Measurements from ENCODE around the gene C4B.
"Not testable (repeated sequence)": the region's sequence is repeated elsewhere in the genome, so short reads cannot be mapped to it uniquely, and the experiment has no call there.

The C4B gene

GRCh38 chr6:32012941-32013617, 1.5 kb upstream of the C4B start:
- DNase-seq; in situ Hi-C loops (cut with HindIII; ENCODE audit: low pct_ligation_motif_present, low pct_unique_long_range_greater_than_20kb, low sequenced_read_pairs): not testable (repeated sequence)

- DNase-seq; in situ Hi-C loops (cut with HindIII; ENCODE audit: low pct_ligation_motif_present, low pct_unique_long_range_greater_than_20kb, low sequenced_read_pairs): not testable (repeated sequence)
Measured at GRCh38 chr6:32013738-32014137, 857 bp upstream of the C4B start.

GRCh38 chr6:32022100-32022499, 7.5 kb downstream of the C4B start:
- DNase-seq; in situ Hi-C loops (cut with HindIII; ENCODE audit: low pct_ligation_motif_present, low pct_unique_long_range_greater_than_20kb, low sequenced_read_pairs): not testable (repeated sequence)

- DNase-seq; in situ Hi-C loops (cut with HindIII; ENCODE audit: low pct_ligation_motif_present, low pct_unique_long_range_greater_than_20kb, low sequenced_read_pairs): not testable (repeated sequence)
Measured at GRCh38 chr6:32028631-32029030, 14.0 kb downstream of the C4B start.

GRCh38 chr6:32029553-32029952, 15.0 kb downstream of the C4B start:
- in situ Hi-C loops (cut with HindIII; ENCODE audit: low pct_ligation_motif_present, low pct_unique_long_range_greater_than_20kb, low sequenced_read_pairs); DNase-seq: not testable (repeated sequence)

- in situ Hi-C loops (cut with HindIII; ENCODE audit: low pct_ligation_motif_present, low pct_unique_long_range_greater_than_20kb, low sequenced_read_pairs) = not testable (repeated sequence)
Measured at GRCh38 chr6:32035283-32036013, 20.9 kb downstream of the C4B start.

GRCh38 chr6:32037136-32037535, 22.5 kb downstream of the C4B start:
- DNase-seq; in situ Hi-C loops (cut with HindIII; ENCODE audit: low pct_ligation_motif_present, low pct_unique_long_range_greater_than_20kb, low sequenced_read_pairs): not testable (repeated sequence)

More at GRCh38 chr6:32035283-32036013, 20.9 kb downstream of the C4B start:
- DNase-seq = not testable (repeated sequence)

- DNase-seq; in situ Hi-C loops (cut with HindIII; ENCODE audit: low pct_ligation_motif_present, low pct_unique_long_range_greater_than_20kb, low sequenced_read_pairs): not testable (repeated sequence)
Measured at GRCh38 chr6:32037598-32038524, 23.3 kb downstream of the C4B start, which contains the start of gene CYP21A2. CYP21A2 (plus strand) TSS chr6:32038415; CDS start chr6:32038423, 8 bp downstream.

GRCh38 chr6:32038878-32039277, 24.3 kb downstream of the C4B start:
- DNase-seq; in situ Hi-C loops (cut with HindIII; ENCODE audit: low pct_ligation_motif_present, low pct_unique_long_range_greater_than_20kb, low sequenced_read_pairs): not testable (repeated sequence)

GRCh38 chr6:32039321-32040274, 25.0 kb downstream of the C4B start:
- in situ Hi-C loops (cut with HindIII; ENCODE audit: low pct_ligation_motif_present, low pct_unique_long_range_greater_than_20kb, low sequenced_read_pairs); DNase-seq: not testable (repeated sequence)

- DNase-seq; in situ Hi-C loops (cut with HindIII; ENCODE audit: low pct_ligation_motif_present, low pct_unique_long_range_greater_than_20kb, low sequenced_read_pairs): not testable (repeated sequence)
Measured at GRCh38 chr6:32040299-32041049, 25.9 kb downstream of the C4B start.

GRCh38 chr6:32041050-32041321, 26.4 kb downstream of the C4B start:
- in situ Hi-C loops (cut with HindIII; ENCODE audit: low pct_ligation_motif_present, low pct_unique_long_range_greater_than_20kb, low sequenced_read_pairs); DNase-seq: not testable (repeated sequence)

- in situ Hi-C loops (cut with HindIII; ENCODE audit: low pct_ligation_motif_present, low pct_unique_long_range_greater_than_20kb, low sequenced_read_pairs) = not testable (repeated sequence)
Measured at GRCh38 chr6:32041385-32041784, 26.8 kb downstream of the C4B start.

GRCh38 chr6:32042276-32042675, 27.7 kb downstream of the C4B start:
- DNase-seq; in situ Hi-C loops (cut with HindIII; ENCODE audit: low pct_ligation_motif_present, low pct_unique_long_range_greater_than_20kb, low sequenced_read_pairs): not testable (repeated sequence)

More at GRCh38 chr6:32041385-32041784, 26.8 kb downstream of the C4B start:
- not testable (repeated sequence) for DNase-seq

- in situ Hi-C loops (cut with HindIII; ENCODE audit: low pct_ligation_motif_present, low pct_unique_long_range_greater_than_20kb, low sequenced_read_pairs); DNase-seq: not testable (repeated sequence)
Measured at GRCh38 chr6:32043589-32044380, 29.2 kb downstream of the C4B start.

GRCh38 chr6:32044916-32045315, 30.3 kb downstream of the C4B start:
- in situ Hi-C loops (cut with HindIII; ENCODE audit: low pct_ligation_motif_present, low pct_unique_long_range_greater_than_20kb, low sequenced_read_pairs); DNase-seq: not testable (repeated sequence)
